ENCODE measurements around the gene RNF181. TPM values are rescaled to one million over a fixed set of nuclear protein-coding genes. Genes with fewer than 3 reads are reported as not detected.

The RNF181 gene
- polyA plus RNA-seq, 2 of the 4 experiments (the other 2 are of a cell fraction), result 189 to 287 TPM

DNA sequence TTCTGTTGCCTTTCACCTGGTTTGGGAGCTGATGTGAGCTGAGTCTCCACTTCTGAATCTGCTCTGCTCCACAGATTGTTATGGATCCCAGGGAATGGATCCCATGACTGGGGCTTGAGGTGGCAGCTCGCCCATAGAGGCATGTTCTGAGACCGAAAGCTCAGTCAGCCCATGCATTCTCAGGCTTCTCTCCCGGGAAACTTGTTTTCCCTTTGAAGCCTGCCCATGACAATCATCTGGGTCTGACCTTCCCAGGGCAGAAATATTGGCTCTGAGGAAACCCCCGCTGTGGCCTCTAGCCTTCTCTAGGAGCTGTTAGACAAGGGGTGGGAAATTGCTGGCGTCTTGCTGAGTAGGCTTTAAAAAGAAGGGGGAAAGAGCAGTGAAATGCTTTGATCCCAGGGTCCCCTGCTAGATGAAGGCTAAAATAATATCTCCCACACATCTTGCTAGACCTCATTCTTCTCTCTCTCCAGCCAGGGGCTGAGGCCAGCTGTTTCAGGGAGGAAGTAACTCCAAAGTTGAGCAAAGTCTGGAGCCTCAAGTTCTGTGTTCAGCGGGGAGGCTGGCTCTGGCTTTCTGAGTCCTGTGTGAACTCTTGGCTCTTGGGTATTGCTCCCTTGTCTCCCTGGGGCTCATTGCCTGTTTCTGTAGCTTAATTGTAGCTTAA, 16.1 kb upstream of the RNF181 start:
- FAIRE-seq, result no peak
- CTCF ChIA-PET, result interaction anchor here (0.7 to 1.5 kb wide), 4 partner anchors 9 to 58 kb away, joined by 3 to 4 read pairs (median 4); no protein-coding TSS in a partner anchor
- POLR2A ChIA-PET, result interaction anchor here (0.9 kb wide), 1 partner anchor 16 kb away, joined by 3 read pairs; the partner anchor contains the start of gene RNF181
- TF ChIP-seq, protein P1, sequence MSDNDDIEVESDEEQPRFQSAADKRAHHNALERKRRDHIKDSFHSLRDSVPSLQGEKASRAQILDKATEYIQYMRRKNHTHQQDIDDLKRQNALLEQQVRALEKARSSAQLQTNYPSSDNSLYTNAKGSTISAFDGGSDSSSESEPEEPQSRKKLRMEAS (IDR thresholded peaks at IDR 0.05), result no peak
- no peak for TF ChIP-seq JUN (IDR thresholded peaks at IDR 0.05)
- peak; percentile 11 for TF ChIP-seq MAFK (IDR thresholded peaks at IDR 0.05; ENCODE audit: partially characterized antibody)
- TF ChIP-seq CBX2 (IDR thresholded peaks at IDR 0.05; ENCODE audit: borderline replicate concordance, low read depth), result no peak
- ATAC-seq, result no peak
- H3K27ac ChIP-seq, result no peak overlapping the region
- H3K4me3 ChIP-seq, result no peak overlapping the region
- DNase-seq (ENCODE audit: low read depth in 1 of 2, low spot score in 1 of 2), result no peak
- peaks cover 7% of the 10 kb centered on the region for H3K4me1 ChIP-seq
- WGBS (ENCODE audit: missing lambda C conversion rate), result 76% methylated on average over 6 of the region's 6 CpGs
- H3K9me3 ChIP-seq, result no peaks in the 10 kb centered on the region
- no peak overlapping the region for H3K4me2 ChIP-seq

GRCh38 chr2:85580206-85580605, 15.3 kb upstream of the RNF181 start:
- Histone ChIP-seq H3K4me2 (no peak overlapping the region), H3K27ac (no peak overlapping the region), H3K4me1 (peaks cover 15% of the 10 kb centered on the region), H3K9me3 (no peaks in the 10 kb centered on the region), H3K4me3 (no peak overlapping the region)
- ChIA-PET POLR2A (interaction anchor here (0.9 kb wide), 1 partner anchor 15 kb away, joined by 3 read pairs; the partner anchor contains the start of gene RNF181), CTCF (interaction anchor here (0.7 to 1.5 kb wide), 3 partner anchors 14 to 160 kb away, joined by 3 to 4 read pairs (median 4); no protein-coding TSS in a partner anchor)
- DNase-seq (ENCODE audit: low read depth in 1 of 2, low spot score in 1 of 2) (no peak), ATAC-seq (no peak), FAIRE-seq (no peak)
- TF ChIP-seq ESRRA (IDR thresholded peaks at IDR 0.05; ENCODE audit: borderline replicate concordance, low read length) (no peak), ZC3H11A (IDR thresholded peaks at IDR 0.05) (no peak), EHMT2 (IDR thresholded peaks at IDR 0.05; ENCODE audit: low read depth) (no peak), ZNF302 (CRISPR knock-in tag; IDR thresholded peaks at IDR 0.05) (no peak), TFCP2L1 (CRISPR knock-in tag; IDR thresholded peaks at IDR 0.05) (no peak), EP300 (IDR thresholded peaks at IDR 0.05) (no peak), RAD21 (conservative IDR thresholded peaks at IDR 0.05 in 1 of 2, IDR thresholded peaks at IDR 0.05 in 1 of 2) (no peak), POLR2A (IDR thresholded peaks at IDR 0.05; ENCODE audit: low read length) (no peak), JUNB (IDR thresholded peaks at IDR 0.05) (no peak), MAFK (IDR thresholded peaks at IDR 0.05; ENCODE audit: partially characterized antibody) (no peak), KDM1A (IDR thresholded peaks at IDR 0.05; ENCODE audit: low read depth) (no peak), NPAS2 (CRISPR knock-in tag; IDR thresholded peaks at IDR 0.05; ENCODE audit: borderline replicate concordance) (no peak), CHD4 (IDR thresholded peaks at IDR 0.05; ENCODE audit: borderline replicate concordance) (no peak), PBX3 (IDR thresholded peaks at IDR 0.05) (no peak), USF2 (IDR thresholded peaks at IDR 0.05) (no peak), RFX5 (IDR thresholded peaks at IDR 0.05) (no peak), SREBF2 (IDR thresholded peaks at IDR 0.05) (no peak)
- TF ChIP-seq, protein P2, sequence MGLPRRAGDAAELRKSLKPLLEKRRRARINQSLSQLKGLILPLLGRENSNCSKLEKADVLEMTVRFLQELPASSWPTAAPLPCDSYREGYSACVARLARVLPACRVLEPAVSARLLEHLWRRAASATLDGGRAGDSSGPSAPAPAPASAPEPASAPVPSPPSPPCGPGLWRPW (IDR thresholded peaks at IDR 0.05), result no peak
- TF ChIP-seq, protein P1 (IDR thresholded peaks at IDR 0.05), result no peak
- WGBS (ENCODE audit: missing lambda C conversion rate), result 76% methylated on average over 3 of the region's 3 CpGs

- Histone ChIP-seq H3K9me3 (no peaks in the 10 kb centered on the region), H3K4me1 (peaks cover 20% of the 10 kb centered on the region), H3K4me2 (no peak overlapping the region), H3K27ac (no peak overlapping the region), H3K4me3 (no peak overlapping the region)
- ChIA-PET POLR2A (interaction anchor here (0.9 kb wide), 1 partner anchor 20 kb away, joined by 3 read pairs; no protein-coding TSS in a partner anchor), CTCF (interaction anchor here (1.3 kb wide), 1 partner anchor 232 kb away, joined by 3 read pairs; no protein-coding TSS in a partner anchor)
- no peak for ATAC-seq
- no peak for FAIRE-seq
- DNase-seq (ENCODE audit: low read depth in 1 of 2, low spot score in 1 of 2), result no peak
- WGBS (ENCODE audit: missing lambda C conversion rate), result 53% methylated on average over 1 of the region's 1 CpG
- TF ChIP-seq CBX2 (IDR thresholded peaks at IDR 0.05; ENCODE audit: borderline replicate concordance, low read depth) (no peak), MAZ (IDR thresholded peaks at IDR 0.05; ENCODE audit: borderline replicate concordance, low read depth, low read length) (no peak), NFE2L2 (conservative IDR thresholded peaks at IDR 0.05; ENCODE audit: low read length) (no peak), EP300 (IDR thresholded peaks at IDR 0.05) (no peak), NPAS2 (CRISPR knock-in tag; IDR thresholded peaks at IDR 0.05; ENCODE audit: borderline replicate concordance) (no peak), CEBPB (IDR thresholded peaks at IDR 0.05) (no peak), PHF8 (IDR thresholded peaks at IDR 0.05; ENCODE audit: borderline replicate concordance, low read depth) (no peak)
- TF ChIP-seq, protein P3, sequence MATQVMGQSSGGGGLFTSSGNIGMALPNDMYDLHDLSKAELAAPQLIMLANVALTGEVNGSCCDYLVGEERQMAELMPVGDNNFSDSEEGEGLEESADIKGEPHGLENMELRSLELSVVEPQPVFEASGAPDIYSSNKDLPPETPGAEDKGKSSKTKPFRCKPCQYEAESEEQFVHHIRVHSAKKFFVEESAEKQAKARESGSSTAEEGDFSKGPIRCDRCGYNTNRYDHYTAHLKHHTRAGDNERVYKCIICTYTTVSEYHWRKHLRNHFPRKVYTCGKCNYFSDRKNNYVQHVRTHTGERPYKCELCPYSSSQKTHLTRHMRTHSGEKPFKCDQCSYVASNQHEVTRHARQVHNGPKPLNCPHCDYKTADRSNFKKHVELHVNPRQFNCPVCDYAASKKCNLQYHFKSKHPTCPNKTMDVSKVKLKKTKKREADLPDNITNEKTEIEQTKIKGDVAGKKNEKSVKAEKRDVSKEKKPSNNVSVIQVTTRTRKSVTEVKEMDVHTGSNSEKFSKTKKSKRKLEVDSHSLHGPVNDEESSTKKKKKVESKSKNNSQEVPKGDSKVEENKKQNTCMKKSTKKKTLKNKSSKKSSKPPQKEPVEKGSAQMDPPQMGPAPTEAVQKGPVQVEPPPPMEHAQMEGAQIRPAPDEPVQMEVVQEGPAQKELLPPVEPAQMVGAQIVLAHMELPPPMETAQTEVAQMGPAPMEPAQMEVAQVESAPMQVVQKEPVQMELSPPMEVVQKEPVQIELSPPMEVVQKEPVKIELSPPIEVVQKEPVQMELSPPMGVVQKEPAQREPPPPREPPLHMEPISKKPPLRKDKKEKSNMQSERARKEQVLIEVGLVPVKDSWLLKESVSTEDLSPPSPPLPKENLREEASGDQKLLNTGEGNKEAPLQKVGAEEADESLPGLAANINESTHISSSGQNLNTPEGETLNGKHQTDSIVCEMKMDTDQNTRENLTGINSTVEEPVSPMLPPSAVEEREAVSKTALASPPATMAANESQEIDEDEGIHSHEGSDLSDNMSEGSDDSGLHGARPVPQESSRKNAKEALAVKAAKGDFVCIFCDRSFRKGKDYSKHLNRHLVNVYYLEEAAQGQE (IDR thresholded peaks at IDR 0.05), result no peak
- TF ChIP-seq, protein P1 (IDR thresholded peaks at IDR 0.05), result no peak
Measured at GRCh38 chr2:85582492-85582891, 13.1 kb upstream of the RNF181 start.
